NCI-H774 (cell line): ENCODE results near the gene LARP4B.

Experiments
- DNase-seq: peaks from one replicate; lab custom pipeline; 2025; lab: John Stamatoyannopoulos, UW

LARP4B gene

DNA sequence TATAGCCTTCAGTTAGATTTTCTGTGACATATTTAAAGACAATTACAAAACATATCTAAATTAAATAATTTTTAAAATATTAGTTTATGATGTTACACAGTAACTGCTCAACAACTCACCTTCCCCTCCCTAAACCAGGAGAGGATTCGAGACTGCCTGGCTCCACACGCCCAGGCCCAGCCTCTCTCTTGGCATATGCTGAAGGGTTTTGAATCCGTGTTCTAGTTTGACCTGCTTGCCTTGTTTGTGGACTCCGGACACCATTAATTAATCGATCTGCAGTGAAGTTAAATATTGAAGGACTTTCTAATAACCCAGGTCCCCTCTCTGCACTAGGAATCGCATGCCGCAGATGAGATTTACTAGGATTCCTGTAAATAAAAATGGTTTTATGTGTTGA is 106.6 kb downstream of the LARP4B start:
- no peak for DNase-seq

DNA sequence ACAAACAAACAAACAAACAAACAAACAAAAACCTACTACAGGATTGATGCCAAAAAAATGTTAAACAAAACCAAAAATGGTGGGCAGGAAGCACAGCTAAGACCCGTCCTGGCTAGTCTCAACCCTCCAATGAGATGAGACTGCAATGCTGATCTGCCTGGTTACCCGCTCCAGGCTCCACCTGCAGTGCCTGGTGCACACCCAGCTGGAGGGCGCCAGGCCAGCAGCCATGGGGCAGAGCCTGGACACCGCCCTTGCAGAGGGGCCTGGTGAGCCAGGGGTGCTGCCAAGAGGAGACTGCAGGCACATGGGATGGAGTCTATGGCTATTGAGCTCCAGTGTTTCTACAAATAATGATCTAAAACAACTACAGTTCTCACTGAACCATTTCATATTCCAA is 107.0 kb downstream of the LARP4B start:
- DNase-seq = no peak

- DNase-seq = no peak
These were observed 108.7 kb downstream of the LARP4B start for GRCh38 chr10:822661-823367.

DNA sequence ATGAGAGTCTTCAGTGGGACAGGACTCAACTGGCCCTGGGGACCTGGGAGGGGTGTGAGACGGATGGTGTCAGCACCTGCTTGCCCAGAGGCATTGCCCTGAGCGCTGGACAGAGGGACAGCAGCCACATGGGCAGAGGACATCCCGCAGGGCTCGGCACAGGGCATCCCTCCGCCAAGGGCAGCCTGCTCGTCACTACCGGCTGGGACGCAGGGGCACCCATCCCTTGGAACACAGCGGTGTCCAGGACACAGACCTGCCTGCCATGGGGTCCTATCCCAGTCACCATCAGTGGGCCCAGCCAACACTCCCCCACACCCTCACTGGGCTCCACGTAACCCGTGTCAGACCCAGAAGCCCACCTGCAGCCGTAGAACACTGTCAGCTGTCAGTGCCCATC is 109.3 kb downstream of the LARP4B start:
- DNase-seq = no peak

DNA sequence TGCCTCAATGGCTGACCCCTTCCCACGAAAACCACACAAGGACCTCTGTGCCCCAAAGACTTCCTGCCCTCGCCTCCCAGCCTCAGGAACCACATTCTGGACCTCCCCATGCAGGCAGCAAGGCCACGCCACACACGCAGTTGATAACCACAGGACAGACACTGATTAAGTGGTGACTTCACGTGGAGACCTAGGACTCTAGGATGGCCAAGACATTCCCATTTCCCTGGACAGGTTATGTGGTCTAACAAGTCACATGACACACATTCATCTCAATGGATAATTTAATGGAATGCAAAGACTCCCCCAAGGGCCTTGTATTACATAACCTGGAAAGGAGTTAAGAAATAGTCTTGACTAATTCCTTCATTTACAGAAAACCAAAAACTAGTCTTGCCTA is 110.2 kb downstream of the LARP4B start:
- DNase-seq = no peak

GRCh38 chr10:819816-820215 is 111.7 kb downstream of the LARP4B start:
- no peak for DNase-seq

GRCh38 chr10:819326-819725 is 112.2 kb downstream of the LARP4B start:
- DNase-seq = no peak

- no peak for DNase-seq
These were observed 112.8 kb downstream of the LARP4B start for GRCh38 chr10:818526-819220.

DNA sequence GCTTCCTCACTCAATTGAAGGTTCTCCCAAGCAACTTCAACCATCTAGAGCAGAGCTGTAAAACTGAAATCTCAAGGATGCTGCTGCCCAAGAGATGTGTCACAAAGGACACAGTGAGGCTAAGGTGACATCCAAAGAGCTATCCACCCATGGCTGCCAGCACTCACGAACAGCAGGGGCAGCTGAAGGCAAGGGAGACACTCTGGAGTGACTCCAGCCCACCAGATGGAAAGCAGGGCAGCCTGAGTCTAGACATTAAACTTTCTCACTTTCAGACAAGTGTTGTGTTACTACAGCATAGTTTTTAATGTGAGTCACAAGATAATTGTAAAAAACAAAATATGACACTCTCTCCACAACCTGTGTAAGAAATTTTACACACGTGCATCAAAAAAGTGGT is 113.5 kb downstream of the LARP4B start:
- DNase-seq = no peak

- no peak for DNase-seq
These were observed 114.1 kb downstream of the LARP4B start for GRCh38 chr10:817371-817770.

DNA sequence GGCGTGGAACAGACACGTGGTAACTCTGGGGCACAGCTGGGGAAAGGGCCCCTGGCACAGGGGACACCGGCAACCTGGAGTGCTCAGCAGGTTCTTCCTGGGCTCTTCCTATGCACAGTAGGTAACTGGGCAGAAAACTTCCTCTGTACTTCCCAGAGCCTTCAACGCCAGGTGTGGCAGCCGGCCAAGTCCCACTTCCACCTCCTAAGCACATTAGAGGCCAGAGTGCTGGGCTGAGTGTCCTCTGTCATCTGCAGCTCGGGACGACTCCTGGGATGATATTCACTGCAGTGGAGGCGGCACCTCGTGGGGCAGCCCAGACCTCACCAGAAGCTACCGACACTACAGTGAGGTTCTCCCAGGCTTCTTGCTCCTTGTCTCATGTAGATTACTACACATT is 114.5 kb downstream of the LARP4B start:
- DNase-seq = no peak

- DNase-seq = no peak
These were observed 115.4 kb downstream of the LARP4B start for GRCh38 chr10:816091-816477.

DNA sequence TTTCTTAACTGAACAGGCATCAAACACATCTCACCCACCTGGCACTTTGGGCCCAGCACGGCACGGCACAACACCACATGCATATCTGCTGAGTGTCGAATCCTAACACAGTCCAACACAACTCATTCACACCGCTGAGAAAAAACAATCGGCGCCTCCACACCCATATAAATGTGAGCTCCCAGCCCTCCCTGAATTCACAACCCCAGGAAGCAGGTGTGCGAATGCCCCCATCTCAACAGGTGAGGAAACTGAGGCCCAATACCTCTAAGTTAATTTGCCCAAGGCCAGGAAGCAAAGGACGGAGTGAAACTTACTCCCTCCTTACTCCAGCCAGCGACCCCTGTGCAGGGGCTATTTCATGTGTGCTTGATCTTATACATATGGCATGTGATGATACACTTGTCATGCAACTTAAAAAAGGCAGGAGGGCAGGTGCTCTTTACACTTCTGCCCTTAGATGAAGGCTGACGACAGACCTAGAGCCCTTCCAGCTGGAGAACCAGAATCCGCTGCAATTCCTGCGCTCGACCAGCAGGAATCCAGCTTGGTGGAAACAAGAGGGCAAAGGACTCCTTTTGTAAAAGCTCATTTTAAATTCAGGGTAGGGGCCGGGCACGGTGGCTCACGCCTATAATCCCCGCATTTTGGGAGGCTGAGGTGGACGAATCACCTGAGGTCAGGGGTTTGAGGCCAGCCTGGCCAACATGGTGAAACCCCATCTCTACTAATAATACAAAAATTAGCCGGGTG is 116.0 kb downstream of the LARP4B start:
- no peak for DNase-seq

DNA sequence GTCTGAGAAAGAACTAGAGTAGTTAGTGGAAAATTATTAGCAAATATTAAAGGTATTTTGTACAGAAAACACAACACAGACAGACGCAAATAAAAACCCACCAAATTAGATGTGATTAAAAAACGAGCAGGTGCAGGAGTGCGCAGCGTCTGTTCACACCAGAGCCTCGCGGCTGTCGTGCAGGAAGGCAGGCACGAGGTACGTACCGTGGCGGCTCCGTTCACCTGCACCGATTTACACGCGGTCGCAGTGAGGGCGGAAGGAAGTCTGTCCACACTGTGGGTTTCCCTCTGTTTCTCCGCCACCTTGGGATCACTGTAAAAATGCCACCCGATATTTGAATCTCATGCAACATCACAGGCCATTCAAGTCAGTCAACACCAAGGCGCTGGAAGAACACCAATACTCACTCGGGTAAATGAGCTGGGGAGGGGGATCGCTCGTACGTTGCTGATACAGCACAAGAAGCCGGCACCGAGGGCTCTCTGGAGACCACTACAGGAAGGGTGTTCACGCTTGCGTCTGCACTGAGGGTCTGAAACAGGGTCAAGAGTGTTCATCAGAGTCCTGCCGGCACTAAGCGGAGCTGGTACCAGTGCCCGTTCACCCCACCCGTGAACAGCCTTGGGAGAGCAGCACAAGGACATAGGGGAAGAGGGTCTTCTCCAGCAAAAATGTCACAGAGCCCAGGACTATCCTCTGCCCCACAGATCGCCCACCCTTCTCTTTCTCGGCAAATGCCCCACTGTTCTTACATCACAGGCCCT is 116.8 kb downstream of the LARP4B start:
- DNase-seq = no peak

GRCh38 chr10:813286-813685 is 118.2 kb downstream of the LARP4B start:
- DNase-seq = no peak

DNA sequence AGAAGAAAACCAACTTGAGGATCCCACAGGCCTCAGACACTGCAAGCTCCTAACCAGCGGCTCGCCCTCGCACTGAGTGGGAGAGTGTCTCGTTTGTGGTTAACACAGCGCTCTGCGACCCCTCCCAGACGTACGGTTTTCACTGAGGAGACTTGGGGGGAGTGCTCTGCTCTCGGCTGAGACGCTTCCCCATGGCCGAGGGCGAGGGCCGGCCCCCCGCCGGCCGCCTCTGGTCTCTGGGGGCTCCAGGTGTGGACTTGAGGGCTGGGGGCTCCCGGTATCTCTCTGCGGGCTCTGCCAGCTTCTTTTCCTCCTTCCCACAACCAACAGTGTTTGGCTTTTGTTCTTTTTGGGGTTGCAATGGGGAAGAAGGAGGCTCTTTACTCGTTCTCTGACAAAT is 118.7 kb downstream of the LARP4B start:
- no peak for DNase-seq

- no peak for DNase-seq
These were observed 119.9 kb downstream of the LARP4B start for GRCh38 chr10:811379-812175.

DNA sequence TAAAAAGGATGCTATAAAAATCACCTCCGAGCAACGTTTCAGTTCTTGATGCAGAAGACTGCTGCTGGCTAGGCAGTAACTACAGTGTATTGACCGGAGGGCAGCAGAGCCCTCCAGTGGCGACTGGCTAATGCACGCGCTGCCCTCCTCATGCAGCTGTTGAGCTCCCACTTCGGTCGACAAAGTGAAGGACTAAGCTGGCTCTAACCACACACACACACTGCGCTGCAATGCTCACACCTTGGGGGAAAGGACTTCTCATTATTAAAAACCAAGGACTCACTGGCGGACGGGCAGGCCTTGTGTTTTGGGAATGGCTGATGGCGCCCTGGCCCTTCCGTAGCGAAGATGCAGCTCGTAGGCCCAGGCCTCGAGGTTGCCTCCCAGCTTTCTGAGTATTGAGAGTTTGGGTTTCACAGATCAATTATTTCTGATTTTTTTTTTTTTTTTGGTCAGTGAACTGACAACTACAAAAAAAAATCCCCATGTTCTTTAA is 121.1 kb downstream of the LARP4B start:
- no peak for DNase-seq

- no peak for DNase-seq
These were observed 121.7 kb downstream of the LARP4B start for GRCh38 chr10:809671-810350.

DNA sequence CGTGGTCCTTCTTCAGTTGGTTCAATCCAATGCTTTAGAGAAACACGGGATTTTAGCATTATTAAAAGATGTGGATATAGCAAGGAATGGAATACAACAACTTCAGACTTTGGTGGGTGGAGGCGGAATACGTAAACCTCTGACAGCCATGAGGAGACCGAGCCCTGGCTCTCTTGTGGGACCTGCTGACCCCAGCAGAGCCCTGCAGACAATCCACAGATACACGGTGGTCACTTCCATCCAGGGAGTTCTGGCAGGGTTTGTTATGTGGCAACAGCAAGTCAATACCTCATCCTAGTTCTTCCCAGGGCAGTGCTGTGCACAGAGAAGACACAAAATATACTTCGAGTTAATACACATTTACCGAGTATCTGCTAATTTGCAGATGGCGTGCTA is 123.5 kb downstream of the LARP4B start:
- no peak for DNase-seq
